GM23338 (cell line): ENCODE data around the gene OR51I1. TPM values are rescaled to one million over a fixed set of nuclear protein-coding genes. Genes with fewer than 3 reads are reported as not detected.

Experiments
- ATAC-seq: fragments of 200-7000 bp; cut with Tn5 transposase; 3 replicates; pipeline ENCODE4 v1.9.1; 2020
- DNase-seq: peaks from one replicate; pipeline ENCODE4 v3.0.0-alpha.2; 2015; ENCODE audit warnings: low spot score
- H2AFZ ChIP-seq: fragments of 200-600 bp; sonication (generic); 2 replicates; pipeline ENCODE4 v1.8.0; 2016; ENCODE audit warnings: antibody characterized with exemption, mild to moderate bottlenecking, moderate library complexity
- H3F3A ChIP-seq: fragments of 200-600 bp; sonication (generic); replicated peaks from 2 replicates; pipeline ENCODE4 v1.8.0; 2017; ENCODE audit warnings: antibody characterized with exemption, mixed run types, low read depth
- H3K27ac ChIP-seq: fragments of 200-600 bp; sonication (generic); 2 replicates; pipeline ENCODE4 v1.6.1; 2016; ENCODE audit warnings: low read depth
- H3K27me3 ChIP-seq: fragments of 200-600 bp; sonication (generic); 2 replicates; pipeline ENCODE4 v1.8.0; 2016; ENCODE audit warnings: mild to moderate bottlenecking, mixed run types, moderate library complexity; ENCODE audit not compliant: insufficient read depth
- H3K36me3 ChIP-seq: fragments of 200-600 bp; sonication (generic); 2 replicates; pipeline ENCODE4 v1.8.0; 2016; ENCODE audit warnings: mild to moderate bottlenecking; ENCODE audit not compliant: insufficient read depth
- H3K4me1 ChIP-seq: fragments of 200-600 bp; sonication (generic); 2 replicates; pipeline ENCODE4 v1.8.0; 2016; ENCODE audit warnings: mild to moderate bottlenecking, moderate library complexity; ENCODE audit not compliant: insufficient read depth
- H3K4me2 ChIP-seq: fragments of 200-600 bp; sonication (generic); 2 replicates; pipeline ENCODE4 v1.7.1; 2017; ENCODE audit warnings: mixed run types
- H3K4me3 ChIP-seq: fragments of 200-600 bp; sonication (generic); 2 replicates; pipeline ENCODE4 v1.6.1; 2016; ENCODE audit warnings: mixed run types
- H3K79me2 ChIP-seq: fragments of 200-600 bp; sonication (generic); replicated peaks from 2 replicates; pipeline ENCODE4 v1.8.0; 2017; ENCODE audit warnings: mild to moderate bottlenecking; ENCODE audit not compliant: insufficient read depth
- H3K9me2 ChIP-seq: fragments of 200-600 bp; sonication (generic); 2 replicates; pipeline ENCODE4 v1.8.0; 2017; ENCODE audit not compliant: insufficient read depth
- H4K20me1 ChIP-seq: fragments of 200-600 bp; sonication (generic); replicated peaks from 2 replicates; pipeline ENCODE4 v1.8.0; 2017; ENCODE audit warnings: mild to moderate bottlenecking; ENCODE audit not compliant: insufficient read depth
- H3K27ac Mint-ChIP-seq: 2 replicates; pipeline ENCODE4 v1.8.0; 2020; ENCODE audit warnings: inconsistent platforms, mild to moderate bottlenecking, moderate library complexity, mixed read lengths
- H3K27me3 Mint-ChIP-seq: 3 replicates; pipeline ENCODE4 v1.8.0; 2022; ENCODE audit warnings: low read depth, mild to moderate bottlenecking, moderate library complexity, mixed read lengths, inconsistent platforms; ENCODE audit not compliant: insufficient read depth, poor library complexity
- H3K36me3 Mint-ChIP-seq: 3 replicates; pipeline ENCODE4 v1.8.0; 2021; ENCODE audit warnings: low read depth, mild to moderate bottlenecking, inconsistent platforms, moderate library complexity, mixed read lengths
- H3K4me1 Mint-ChIP-seq: 3 replicates; pipeline ENCODE4 v1.8.0; 2020; ENCODE audit warnings: mild to moderate bottlenecking, inconsistent platforms, mixed read lengths
- H3K4me3 Mint-ChIP-seq: 3 replicates; pipeline ENCODE4 v1.8.0; 2021; ENCODE audit warnings: moderate library complexity, mild to moderate bottlenecking, inconsistent platforms, mixed read lengths
- H3K9me3 Mint-ChIP-seq: 3 replicates; pipeline ENCODE4 v1.8.0; 2020; ENCODE audit warnings: moderate library complexity, mild to moderate bottlenecking, inconsistent platforms, mixed read lengths
- CTCF ChIP-seq, 2 experiments: fragments of 200-600 bp in 1 of 2; sonication (generic) in 1 of 2; conservative IDR thresholded peaks; 2 replicates each; pipeline versions ENCODE4 v1.5.1 to v1.6.1; 2016 to 2017; ENCODE audit warnings: antibody characterized with exemption in 2 of 2, low read depth in 2 of 2, mild to moderate bottlenecking in 2 of 2, moderate library complexity in 1 of 2
- ETS1 ChIP-seq: IDR thresholded peaks from 2 replicates; pipeline ENCODE4 v1.6.1; 2016; ENCODE audit warnings: antibody characterized with exemption
- EZH2 ChIP-seq: fragments of 200-600 bp; sonication (generic); IDR thresholded peaks from one replicate; pipeline ENCODE4 v1.8.0; 2017; ENCODE audit warnings: antibody characterized with exemption, mild to moderate bottlenecking, low read depth; ENCODE audit not compliant: unreplicated experiment
- EZH2phosphoT487 ChIP-seq: fragments of 200-600 bp; sonication (generic); IDR thresholded peaks from one replicate; pipeline ENCODE4 v1.8.1; 2018; ENCODE audit warnings: antibody characterized with exemption; ENCODE audit not compliant: unreplicated experiment
- JUNB ChIP-seq: IDR thresholded peaks from one replicate; pipeline ENCODE4 v1.6.1; 2016; ENCODE audit warnings: antibody characterized with exemption; ENCODE audit not compliant: unreplicated experiment
- NANOG ChIP-seq: IDR thresholded peaks from 2 replicates; pipeline ENCODE4 v1.6.1; 2016; ENCODE audit warnings: antibody characterized with exemption, borderline replicate concordance
- REST ChIP-seq: IDR thresholded peaks from one replicate; pipeline ENCODE4 v1.6.1; 2018; ENCODE audit warnings: antibody characterized with exemption; ENCODE audit not compliant: unreplicated experiment
- STAT1 ChIP-seq: IDR thresholded peaks from one replicate; pipeline ENCODE4 v1.6.1; 2016; ENCODE audit warnings: antibody characterized with exemption; ENCODE audit not compliant: unreplicated experiment
- ZNF331 ChIP-seq: fragments of 250-450 bp; sonication (Bioruptor Pico); IDR thresholded peaks from 2 replicates; pipeline ENCODE4 v1.5.0; 2020; ENCODE audit warnings: low read depth, mild to moderate bottlenecking, moderate library complexity
- ZNF462 ChIP-seq: fragments of 250-450 bp; sonication (Bioruptor Pico); IDR thresholded peaks from 2 replicates; pipeline ENCODE4 v1.5.0; 2020; ENCODE audit warnings: mild to moderate bottlenecking, moderate library complexity
- polyA plus RNA-seq: library from polyadenylated mRNA; unstranded; fragments of >200 nt; fragmentation: Nextera tagmentation; extraction: Ambion mirVana; gene quantifications from 2 replicates; pipeline ENCODE4 v1.2.1, GENCODE V29; 2016
- total RNA-seq: library from RNA; depleted of rRNA; stranded (reverse); fragments of >200 nt; shearing (Covaris generic); gene quantifications from 2 replicates; pipeline ENCODE4 v1.2.3, GENCODE V29; 2014

The OR51I1 gene
- total and polyA plus RNA-seq, 2 experiments from 2014 or later = 1.1 TPM; not detected in 1

- no peak overlapping the region for H3K27ac ChIP-seq
- H3K9me3 Mint-ChIP-seq = no peaks in the 10 kb centered on the region
- H3K9me2 ChIP-seq = peaks cover 3% of the 10 kb centered on the region; the same call in 1 of the 2 replicates
- no peaks in the 10 kb centered on the region for H3K36me3 Mint-ChIP-seq
- DNase-seq (no peak), ATAC-seq (no peak)
- no peak overlapping the region for H3K4me3 ChIP-seq
- no peaks in the 10 kb centered on the region for H3F3A ChIP-seq
- H3K4me1 ChIP-seq = peaks cover 6% of the 10 kb centered on the region
- peaks cover 18% of the 10 kb centered on the region; the same call in 2 of the 3 replicates for H3K4me1 Mint-ChIP-seq
- H3K4me2 ChIP-seq = no peak overlapping the region
- no peak overlapping the region for H3K4me3 Mint-ChIP-seq
- H4K20me1 ChIP-seq = no peaks in the 10 kb centered on the region
- no peaks in the 10 kb centered on the region for H3K79me2 ChIP-seq
- no peak overlapping the region for H3K27ac Mint-ChIP-seq
- H3K27me3 Mint-ChIP-seq = no peaks in the 10 kb centered on the region
- H3K27me3 ChIP-seq = no peaks in the 10 kb centered on the region
- no peaks in the 10 kb centered on the region for H3K36me3 ChIP-seq
- H2AFZ ChIP-seq = no peak overlapping the region
- TF ChIP-seq NANOG = no peak
- no peak for TF ChIP-seq REST
- no peak for TF ChIP-seq EZH2phosphoT487
These were observed 8.1 kb upstream of the OR51I1 start for GRCh38 chr11:5449432-5449831.

GRCh38 chr11:5449023-5449422 lies 7.7 kb upstream of the OR51I1 start, which contains the start of gene OR51I2:
Gene OR51I2 (plus strand): TSS chr11:5449323. CDS start chr11:5453489, 4,166 bp downstream.
- Histone ChIP-seq H3K9me2 (peaks cover 3% of the 10 kb centered on the region; the same call in 1 of the 2 replicates), H3K4me3 (no peak within 1 kb of the TSS), H3K36me3 (no peaks in the 10 kb centered on the region), H3K79me2 (no peaks in the 10 kb centered on the region), H3K27me3 (no peaks in the 10 kb centered on the region), H2AFZ (no peak within 1 kb of the TSS), H4K20me1 (no peaks in the 10 kb centered on the region), H3K4me2 (no peak within 1 kb of the TSS), H3K4me1 (peaks cover 6% of the 10 kb centered on the region), H3F3A (no peaks in the 10 kb centered on the region), H3K27ac (no peak within 1 kb of the TSS)
- H3K4me1 Mint-ChIP-seq = peaks cover 18% of the 10 kb centered on the region; the same call in 2 of the 3 replicates
- DNase-seq (no peak), ATAC-seq (no peak)
- no peak within 1 kb of the TSS for H3K27ac Mint-ChIP-seq
- H3K36me3 Mint-ChIP-seq = no peaks in the 10 kb centered on the region
- H3K9me3 Mint-ChIP-seq = no peaks in the 10 kb centered on the region
- no peak within 1 kb of the TSS for H3K4me3 Mint-ChIP-seq
- H3K27me3 Mint-ChIP-seq = no peaks in the 10 kb centered on the region
- TF ChIP-seq CTCF (conservative IDR thresholded peaks at IDR 0.05; ENCODE audit: low read depth in 2 of 2) (no peak), EZH2 (no peak), ETS1 (no peak), STAT1 (no peak), JUNB (no peak), ZNF462 (CRISPR knock-in tag) (no peak), ZNF331 (CRISPR knock-in tag) (no peak)
